KOPT-K1 (cell line): ENCODE measurements around the gene STPG2.

Experiments used
- H3K27ac ChIP-seq: fragments of 200-600 bp; sonication (generic); 2 replicates; pipeline ENCODE4 v1.5.1; 2016; ENCODE audit warnings: antibody characterized with exemption, mild to moderate bottlenecking, low read depth, low read length; ENCODE audit not compliant: poor library complexity, severe bottlenecking
- H3K36me3 ChIP-seq: fragments of 200-600 bp; sonication (generic); 2 replicates; pipeline ENCODE4 v1.5.1; 2017; ENCODE audit warnings: antibody characterized with exemption, mild to moderate bottlenecking, low read length, moderate library complexity; ENCODE audit not compliant: insufficient read depth
- H3K9me3 ChIP-seq: fragments of 200-600 bp; sonication (generic); 2 replicates; pipeline ENCODE4 v1.5.1; 2017; ENCODE audit warnings: antibody characterized with exemption, low read length, mild to moderate bottlenecking; ENCODE audit not compliant: insufficient read depth, poor library complexity, severe bottlenecking

STPG2 gene

DNA sequence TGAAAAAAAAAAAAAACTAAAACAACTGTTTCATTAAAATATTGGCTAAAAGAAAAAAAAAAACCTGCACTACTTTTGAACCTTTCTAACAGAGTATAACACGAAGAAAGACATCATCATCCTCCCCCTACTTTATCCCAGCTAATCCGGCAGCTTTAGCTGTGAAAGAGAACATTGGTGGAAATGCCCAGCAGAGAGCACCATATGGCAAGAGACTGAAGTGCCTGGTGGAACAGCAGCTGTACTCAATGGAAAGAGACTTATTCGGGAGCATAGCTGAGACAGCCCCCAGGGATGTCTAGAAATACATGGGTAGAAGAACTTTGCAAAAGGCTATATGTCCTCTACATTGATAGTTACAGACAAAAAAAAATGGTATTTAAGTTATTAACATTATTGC lies 30.3 kb downstream of the STPG2 start:
- Histone ChIP-seq H3K9me3 (peaks cover 12% of the 10 kb centered on the region), H3K27ac (no peak overlapping the region), H3K36me3 (no peaks in the 10 kb centered on the region)

DNA sequence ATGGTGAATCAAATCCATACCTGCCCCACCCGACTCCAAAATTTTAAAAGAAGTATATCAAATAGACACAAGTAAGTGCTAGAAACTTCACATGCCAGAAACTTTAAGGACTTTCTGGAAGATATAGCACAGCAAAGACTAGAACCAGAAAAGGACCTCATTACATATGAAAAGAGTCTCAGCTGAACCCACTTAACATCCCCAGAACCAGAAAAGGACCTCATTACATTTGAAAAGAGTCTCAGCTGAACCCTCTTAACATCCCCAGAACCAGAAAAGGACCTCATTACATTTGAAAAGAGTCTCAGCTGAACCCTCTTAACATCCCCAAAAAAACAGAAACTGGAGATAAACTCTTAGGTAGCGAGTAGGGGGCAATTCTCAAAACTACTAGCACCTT lies 32.3 kb downstream of the STPG2 start:
- H3K36me3 ChIP-seq = no peaks in the 10 kb centered on the region
- H3K9me3 ChIP-seq = no peaks in the 10 kb centered on the region
- no peak overlapping the region for H3K27ac ChIP-seq

DNA sequence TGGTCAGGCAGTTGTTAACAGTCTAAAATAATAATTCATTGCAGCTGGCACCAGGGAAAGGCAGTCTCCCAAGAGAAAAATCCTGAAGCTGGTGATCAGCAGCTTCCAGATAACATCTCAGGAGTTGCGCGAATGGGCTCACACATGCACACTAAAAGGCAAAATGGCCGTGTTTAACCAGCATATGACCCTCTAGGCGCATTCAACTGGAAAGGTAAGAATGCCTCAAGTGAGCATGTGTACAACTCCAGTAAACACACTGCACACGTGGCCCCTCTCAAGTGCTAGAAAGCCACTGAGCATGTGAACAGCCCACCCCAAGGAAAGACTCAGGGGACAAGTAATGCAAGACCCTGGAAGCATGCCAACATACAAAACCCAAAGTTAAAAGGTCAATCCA lies 33.1 kb downstream of the STPG2 start:
- no peaks in the 10 kb centered on the region for H3K9me3 ChIP-seq
- H3K36me3 ChIP-seq = no peaks in the 10 kb centered on the region
- no peak overlapping the region for H3K27ac ChIP-seq

DNA sequence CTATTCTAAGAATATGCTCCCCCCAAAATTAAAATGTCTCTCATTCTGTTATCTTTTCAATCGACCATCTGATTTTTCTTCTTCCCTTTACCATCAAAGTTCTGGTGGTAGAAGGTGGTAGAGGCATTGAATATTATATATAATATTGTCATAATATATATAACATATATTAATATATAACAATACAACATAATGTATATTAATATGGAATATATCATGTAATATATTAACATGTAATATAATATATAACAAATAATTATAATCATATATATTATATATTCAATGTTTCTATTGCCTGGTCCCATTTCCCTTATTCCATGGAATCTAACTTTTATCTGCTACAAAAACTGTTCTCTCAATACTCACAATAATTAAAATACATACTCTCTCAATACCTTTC lies 40.6 kb downstream of the STPG2 start:
- Histone ChIP-seq H3K36me3 (no peaks in the 10 kb centered on the region), H3K27ac (no peak overlapping the region), H3K9me3 (no peaks in the 10 kb centered on the region)

DNA sequence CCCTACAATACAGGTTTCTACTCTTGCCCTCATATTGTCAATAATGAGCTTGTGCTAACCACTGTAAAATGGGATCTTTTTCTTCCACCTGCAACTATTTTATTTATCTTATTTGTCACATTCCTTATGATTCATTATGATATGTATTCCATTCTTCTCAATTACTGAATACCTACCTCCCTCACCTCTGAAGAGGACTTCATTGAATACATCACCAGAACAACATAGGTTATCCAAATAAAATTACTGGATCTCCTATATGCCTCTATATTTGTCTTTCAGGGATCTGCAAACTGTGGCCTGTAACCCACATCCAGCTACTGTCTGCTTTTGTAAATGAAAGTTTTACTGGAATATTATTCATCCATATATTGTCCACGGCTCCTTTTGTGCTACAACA lies 41.3 kb downstream of the STPG2 start:
- H3K27ac ChIP-seq = no peak overlapping the region
- no peaks in the 10 kb centered on the region for H3K9me3 ChIP-seq
- H3K36me3 ChIP-seq = no peaks in the 10 kb centered on the region

- Histone ChIP-seq H3K27ac (no peak overlapping the region), H3K36me3 (no peaks in the 10 kb centered on the region), H3K9me3 (peaks cover 10% of the 10 kb centered on the region)
Measured at GRCh38 chr4:98098764-98099163, 44.5 kb downstream of the STPG2 start.

GRCh38 chr4:98094118-98094517 lies 49.2 kb downstream of the STPG2 start:
- Histone ChIP-seq H3K27ac (no peak overlapping the region), H3K9me3 (peaks cover 10% of the 10 kb centered on the region), H3K36me3 (no peaks in the 10 kb centered on the region)

DNA sequence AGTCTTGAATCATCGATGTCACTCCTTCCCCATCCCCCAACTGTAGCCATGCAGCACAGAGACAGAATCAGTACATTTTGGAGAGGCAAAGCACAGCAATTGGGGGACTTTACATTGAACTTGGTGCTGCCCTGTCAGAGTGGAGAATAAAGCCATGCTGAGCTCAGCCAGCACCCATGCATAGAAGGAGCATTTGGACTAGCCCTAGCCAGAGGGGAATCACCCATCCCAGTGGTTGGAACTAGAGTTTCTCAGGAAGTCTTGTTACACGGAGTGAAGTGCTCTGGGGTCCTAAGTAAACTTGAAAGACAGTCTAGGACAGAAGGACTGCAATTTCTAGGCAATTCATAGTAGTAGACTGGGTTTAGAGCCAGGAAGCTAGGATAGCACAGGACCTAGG lies 49.6 kb downstream of the STPG2 start:
- Histone ChIP-seq H3K36me3 (no peaks in the 10 kb centered on the region), H3K27ac (no peak overlapping the region)

GRCh38 chr4:98092833-98093439 lies 50.3 kb downstream of the STPG2 start:
- H3K27ac ChIP-seq = no peak overlapping the region
- no peaks in the 10 kb centered on the region for H3K36me3 ChIP-seq
- H3K9me3 ChIP-seq = peaks cover 10% of the 10 kb centered on the region

More for the DNA sequence above, 49.6 kb downstream of the STPG2 start:
- peaks cover 10% of the 10 kb centered on the region for H3K9me3 ChIP-seq

- Histone ChIP-seq H3K36me3 (no peaks in the 10 kb centered on the region), H3K27ac (no peak overlapping the region), H3K9me3 (no peaks in the 10 kb centered on the region)
Measured at GRCh38 chr4:98081936-98082335, 61.3 kb downstream of the STPG2 start.

DNA sequence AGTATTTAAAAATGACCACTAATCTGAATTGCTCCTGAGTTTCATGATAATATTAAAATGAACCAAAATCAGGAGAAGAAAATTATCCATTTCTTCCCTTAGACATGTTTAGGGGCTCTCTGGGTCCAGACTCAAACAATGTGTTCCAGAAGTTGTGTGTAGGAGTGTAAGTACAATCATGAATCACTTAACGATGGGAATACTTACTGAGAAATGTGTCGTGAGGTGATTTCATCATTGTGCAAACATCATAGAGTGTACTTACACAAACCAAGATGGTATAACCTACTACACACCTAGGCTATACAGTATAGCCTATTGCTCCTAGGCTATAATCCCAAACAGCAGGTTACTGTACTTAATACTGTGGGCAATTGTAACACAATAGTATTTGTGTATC lies 74.8 kb downstream of the STPG2 start:
- H3K27ac ChIP-seq = no peak overlapping the region
- no peaks in the 10 kb centered on the region for H3K36me3 ChIP-seq
- H3K9me3 ChIP-seq = no peaks in the 10 kb centered on the region

- H3K27ac ChIP-seq = no peak overlapping the region
- no peaks in the 10 kb centered on the region for H3K36me3 ChIP-seq
- no peaks in the 10 kb centered on the region for H3K9me3 ChIP-seq
Measured at GRCh38 chr4:98055800-98056501, 87.3 kb downstream of the STPG2 start.

GRCh38 chr4:98046665-98047064 lies 96.6 kb downstream of the STPG2 start:
- Histone ChIP-seq H3K36me3 (no peaks in the 10 kb centered on the region), H3K9me3 (no peaks in the 10 kb centered on the region), H3K27ac (no peak overlapping the region)

DNA sequence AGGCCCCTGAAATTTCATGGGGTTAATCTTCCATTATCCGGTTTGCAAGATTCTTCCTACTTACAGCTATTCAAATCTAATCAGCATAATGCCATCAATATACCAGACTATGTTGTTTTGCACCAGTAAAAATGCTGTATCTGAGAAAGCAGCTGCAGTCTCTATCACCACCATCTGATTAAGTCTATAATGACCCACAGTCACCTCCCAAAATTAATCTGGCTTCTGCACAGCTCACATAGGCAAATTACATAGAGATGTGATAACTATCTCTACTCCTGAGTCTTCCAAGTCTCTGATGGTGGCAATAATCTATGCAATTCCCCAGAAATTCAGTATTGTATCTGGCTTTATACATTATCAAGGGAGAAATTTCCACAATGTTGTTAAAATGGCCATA lies 113.2 kb downstream of the STPG2 start:
- H3K36me3 ChIP-seq = no peaks in the 10 kb centered on the region
- no peaks in the 10 kb centered on the region for H3K9me3 ChIP-seq
- H3K27ac ChIP-seq = no peak overlapping the region

GRCh38 chr4:98027827-98028226 lies 115.4 kb downstream of the STPG2 start:
- Histone ChIP-seq H3K27ac (no peak overlapping the region), H3K9me3 (no peaks in the 10 kb centered on the region), H3K36me3 (no peaks in the 10 kb centered on the region)

DNA sequence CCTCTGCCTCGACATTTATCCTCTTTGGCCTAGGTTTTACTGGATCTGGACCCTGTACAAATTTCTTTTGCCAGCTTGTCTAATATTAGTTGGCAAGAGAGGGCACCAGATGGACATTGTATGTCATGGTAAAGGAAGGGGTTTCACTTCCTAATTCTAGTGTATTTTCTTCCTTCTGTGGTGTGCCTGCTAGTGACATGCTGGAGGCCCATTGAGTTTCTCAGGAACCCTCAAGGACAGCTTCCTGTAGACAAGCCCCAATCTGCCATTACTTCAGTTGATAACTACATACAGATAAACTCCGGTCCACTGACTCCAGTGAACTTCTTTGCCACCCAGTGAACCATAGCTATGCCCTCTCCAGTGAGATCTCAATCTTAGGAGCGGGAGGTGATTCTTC lies 116.9 kb downstream of the STPG2 start:
- no peaks in the 10 kb centered on the region for H3K36me3 ChIP-seq
- H3K27ac ChIP-seq = no peak overlapping the region
- no peaks in the 10 kb centered on the region for H3K9me3 ChIP-seq
